Hepatocyte (in vitro differentiated cells): ENCODE results near the gene KRT76. TPM values are rescaled to one million over a fixed set of nuclear protein-coding genes. Genes with fewer than 3 reads are reported as not detected.

ENCODE experiments used
- DNase-seq: peaks from one replicate; pipeline ENCODE4 v3.0.0-alpha.2; 2016; ENCODE audit warnings: low spot score
- H2AFZ ChIP-seq: fragments of 200-600 bp; sonication (generic); 2 replicates; pipeline ENCODE4 v1.6.0; 2016; ENCODE audit warnings: antibody characterized with exemption, mild to moderate bottlenecking
- H3K27ac ChIP-seq: fragments of 200-600 bp; sonication (generic); 2 replicates; pipeline ENCODE4 v1.5.1; 2016; ENCODE audit warnings: mild to moderate bottlenecking
- H3K27me3 ChIP-seq: fragments of 200-600 bp; sonication (generic); 2 replicates; pipeline ENCODE4 v1.6.1; 2016
- H3K36me3 ChIP-seq: fragments of 200-600 bp; sonication (generic); replicated peaks from 2 replicates; pipeline ENCODE4 v1.5.1; 2016; ENCODE audit warnings: low read depth; ENCODE audit not compliant: insufficient read depth
- H3K4me1 ChIP-seq: fragments of 200-600 bp; sonication (generic); 2 replicates; pipeline ENCODE4 v1.5.1; 2016; ENCODE audit warnings: mild to moderate bottlenecking, moderate library complexity; ENCODE audit not compliant: insufficient read depth
- H3K4me2 ChIP-seq: fragments of 200-600 bp; sonication (generic); 2 replicates; pipeline ENCODE4 v1.6.0; 2016
- H3K4me3 ChIP-seq: fragments of 200-600 bp; sonication (generic); 2 replicates; pipeline ENCODE4 v1.5.1; 2016; ENCODE audit warnings: mild to moderate bottlenecking
- H3K79me2 ChIP-seq: fragments of 200-600 bp; sonication (generic); 2 replicates; pipeline ENCODE4 v1.6.0; 2017; ENCODE audit warnings: mild to moderate bottlenecking
- H3K9me2 ChIP-seq: fragments of 200-600 bp; sonication (generic); replicated peaks from 2 replicates; pipeline ENCODE4 v1.6.0; 2017; ENCODE audit warnings: mild to moderate bottlenecking; ENCODE audit not compliant: insufficient read depth
- H3K9me3 ChIP-seq: fragments of 200-600 bp; sonication (generic); 2 replicates; pipeline ENCODE4 v1.5.1; 2016; ENCODE audit warnings: low read depth, mild to moderate bottlenecking
- H4K20me1 ChIP-seq: fragments of 200-600 bp; sonication (generic); 2 replicates; pipeline ENCODE4 v1.6.0; 2016; ENCODE audit warnings: mild to moderate bottlenecking; ENCODE audit not compliant: insufficient read depth, poor library complexity, severe bottlenecking
- CTCF ChIP-seq: fragments of 200-600 bp; sonication (generic); IDR thresholded peaks from 2 replicates; pipeline ENCODE4 v1.5.1; 2016; ENCODE audit warnings: antibody characterized with exemption, mild to moderate bottlenecking; ENCODE audit not compliant: poor library complexity
- EZH2 ChIP-seq: fragments of 200-600 bp; sonication (generic); IDR thresholded peaks from 2 replicates; pipeline ENCODE4 v1.6.1; 2016; ENCODE audit warnings: antibody characterized with exemption, mild to moderate bottlenecking, borderline replicate concordance
- EZH2phosphoT487 ChIP-seq: fragments of 200-600 bp; sonication (generic); IDR thresholded peaks from one replicate; pipeline ENCODE4 v1.6.1; 2018; ENCODE audit warnings: antibody characterized with exemption, mild to moderate bottlenecking, low read depth, moderate library complexity; ENCODE audit not compliant: unreplicated experiment, severe bottlenecking
- WGBS: methylation state at CpG from one replicate; pipeline ENCODE4 v1.1.6; 2016; ENCODE audit warnings: low lambda C conversion rate; ENCODE audit errors: missing lambda C conversion rate; 5-methylcytosine and 5-hydroxymethylcytosine counted together
- polyA plus RNA-seq: library from polyadenylated mRNA; unstranded; fragments of >200 nt; fragmentation: Nextera tagmentation; extraction: Ambion mirVana; gene quantifications from 2 replicates; pipeline ENCODE4 v1.2.1, GENCODE V29; 2016
- total RNA-seq: library from RNA; depleted of rRNA; stranded (reverse); fragments of >200 nt; gene quantifications from 2 replicates; pipeline ENCODE4 v1.2.3, GENCODE V29; 2014

The KRT76 gene
- total and polyA plus RNA-seq, 2 experiments from 2014 or later, result not detected

- no peak overlapping the region for H3K27ac ChIP-seq
- H3K36me3 ChIP-seq, result no peaks in the 10 kb centered on the region
- no peaks in the 10 kb centered on the region for H4K20me1 ChIP-seq
- 87% methylated on average over 42 of the region's 50 CpGs for WGBS
- TF ChIP-seq EZH2 (no peak), EZH2phosphoT487 (no peak), CTCF (no peak)
- H3K4me1 ChIP-seq, result peaks cover 5% of the 10 kb centered on the region
- no peaks in the 10 kb centered on the region for H3K9me2 ChIP-seq
- no peaks in the 10 kb centered on the region for H3K79me2 ChIP-seq
- H2AFZ ChIP-seq, result no peak overlapping the region
- H3K4me2 ChIP-seq, result no peak overlapping the region
- H3K27me3 ChIP-seq, result no peaks in the 10 kb centered on the region
- H3K4me3 ChIP-seq, result no peak overlapping the region
- no peaks in the 10 kb centered on the region for H3K9me3 ChIP-seq
- DNase-seq, result no peak
These were observed 12.7 kb upstream of the KRT76 start for GRCh38 chr12:52789637-52790426.

GRCh38 chr12:52788876-52789636, 11.9 kb upstream of the KRT76 start:
- H3K4me3 ChIP-seq, result no peak overlapping the region
- H3K79me2 ChIP-seq, result no peaks in the 10 kb centered on the region
- 97% methylated on average over 11 of the region's 11 CpGs for WGBS
- DNase-seq, result no peak
- H4K20me1 ChIP-seq, result no peaks in the 10 kb centered on the region
- H3K9me2 ChIP-seq, result no peaks in the 10 kb centered on the region
- H3K27me3 ChIP-seq, result no peaks in the 10 kb centered on the region
- H3K27ac ChIP-seq, result no peak overlapping the region
- no peak overlapping the region for H3K4me2 ChIP-seq
- H3K36me3 ChIP-seq, result no peaks in the 10 kb centered on the region
- H3K9me3 ChIP-seq, result no peaks in the 10 kb centered on the region
- no peak overlapping the region for H2AFZ ChIP-seq
- peaks cover 5% of the 10 kb centered on the region for H3K4me1 ChIP-seq
- TF ChIP-seq EZH2phosphoT487 (no peak), CTCF (no peak), EZH2 (no peak)

- H4K20me1 ChIP-seq, result no peaks in the 10 kb centered on the region
- no peak overlapping the region for H3K4me2 ChIP-seq
- H3K4me3 ChIP-seq, result no peak overlapping the region
- peaks cover 5% of the 10 kb centered on the region for H3K4me1 ChIP-seq
- no peak overlapping the region for H2AFZ ChIP-seq
- no peaks in the 10 kb centered on the region for H3K79me2 ChIP-seq
- WGBS, result 71% methylated on average over 6 of the region's 6 CpGs
- no peak for TF ChIP-seq EZH2
- TF ChIP-seq CTCF, result no peak
- no peak for TF ChIP-seq EZH2phosphoT487
- H3K36me3 ChIP-seq, result no peaks in the 10 kb centered on the region
- H3K9me3 ChIP-seq, result no peaks in the 10 kb centered on the region
- no peak for DNase-seq
- no peak overlapping the region for H3K27ac ChIP-seq
- H3K9me2 ChIP-seq, result no peaks in the 10 kb centered on the region
- H3K27me3 ChIP-seq, result no peaks in the 10 kb centered on the region
These were observed 11.2 kb upstream of the KRT76 start for GRCh38 chr12:52788192-52788875.
